Retinal pigment epithelial cell (primary cell): ENCODE results near the gene SLC22A15.
A peak's percentile ranks its signal among the peaks of the same experiment; 100 is the strongest.
"Not testable (repeated sequence)": the region's sequence is repeated elsewhere in the genome, so short reads cannot be mapped to it uniquely, and the experiment has no call there.

Experiments
- DNase-seq: peaks from one replicate; pipeline ENCODE4 v3.0.0-alpha.2; 2010; ENCODE audit warnings: low read depth
- H3K4me3 ChIP-seq: 2 replicates; pipeline ENCODE4 v1.5.1; 2011; ENCODE audit warnings: mild to moderate bottlenecking, low read length, control low read depth, moderate library complexity
- CTCF ChIP-seq: conservative IDR thresholded peaks from 2 replicates; pipeline ENCODE4 v1.5.1; 2011; ENCODE audit warnings: low read depth, low read length, control low read depth, inconsistent platforms

The SLC22A15 gene

GRCh38 chr1:115980998-115981993 is 5.0 kb downstream of the SLC22A15 start:
- no peak for DNase-seq
- H3K4me3 ChIP-seq, result no peak overlapping the region
- peak; percentile 71 for TF ChIP-seq CTCF

GRCh38 chr1:115982400-115982799 is 6.1 kb downstream of the SLC22A15 start:
- H3K4me3 ChIP-seq, result no peak overlapping the region
- no peak for DNase-seq
- TF ChIP-seq CTCF, result no peak

- no peak for TF ChIP-seq CTCF
These were observed 7.3 kb downstream of the SLC22A15 start for GRCh38 chr1:115983584-115983983.

GRCh38 chr1:115987623-115988022 is 11.3 kb downstream of the SLC22A15 start:
- DNase-seq, result no peak
- H3K4me3 ChIP-seq, result no peak overlapping the region
- no peak for TF ChIP-seq CTCF

More at GRCh38 chr1:115983584-115983983, 7.3 kb downstream of the SLC22A15 start:
- no peak overlapping the region for H3K4me3 ChIP-seq
- DNase-seq, result no peak

- H3K4me3 ChIP-seq, result no peak overlapping the region
- no peak for DNase-seq
- no peak for TF ChIP-seq CTCF
These were observed 12.6 kb downstream of the SLC22A15 start for GRCh38 chr1:115988953-115989352.

GRCh38 chr1:115989699-115990098 is 13.4 kb downstream of the SLC22A15 start:
- TF ChIP-seq CTCF, result no peak

GRCh38 chr1:115991909-115992308 is 15.6 kb downstream of the SLC22A15 start:
- no peak for DNase-seq
- no peak overlapping the region for H3K4me3 ChIP-seq
- TF ChIP-seq CTCF, result no peak

More at GRCh38 chr1:115989699-115990098, 13.4 kb downstream of the SLC22A15 start:
- H3K4me3 ChIP-seq, result no peak overlapping the region
- DNase-seq, result no peak

GRCh38 chr1:115997921-115998320 is 21.6 kb downstream of the SLC22A15 start:
- H3K4me3 ChIP-seq, DNase-seq: not testable (repeated sequence)
